Measurements from ENCODE around the gene FAM3D.
"Not testable (repeated sequence)": the region's sequence is repeated elsewhere in the genome, so short reads cannot be mapped to it uniquely, and the experiment has no call there.

Gene FAM3D

DNA sequence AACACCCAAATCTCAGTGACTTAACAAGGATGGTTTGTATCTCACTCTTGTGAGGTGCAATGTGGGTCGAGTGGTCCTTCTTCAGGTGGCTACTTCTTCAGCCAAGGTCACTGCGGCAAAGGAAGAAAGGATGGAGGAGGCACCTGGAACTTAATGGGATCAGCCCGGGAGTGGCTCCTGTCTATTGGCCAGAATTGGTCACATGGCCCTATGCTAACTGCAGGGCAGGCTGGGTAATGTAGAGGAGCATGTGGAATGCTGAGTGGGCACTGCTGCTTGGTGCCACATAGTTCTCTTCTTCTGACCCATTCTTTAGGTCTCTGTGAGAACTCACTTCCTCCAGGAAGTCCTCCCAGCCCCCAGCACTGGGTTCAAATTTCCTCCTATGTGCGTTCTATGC is 20.3 kb upstream of the FAM3D start:
- Histone ChIP-seq H3K4me3 (no peak overlapping the region), H3K27ac (no peak overlapping the region)

- H3K27ac ChIP-seq, result no peak overlapping the region
- no peak overlapping the region for H3K4me3 ChIP-seq
Observed at GRCh38 chr3:58685641-58686040, 19.1 kb upstream of the FAM3D start.

GRCh38 chr3:58683466-58683865 is 16.9 kb upstream of the FAM3D start:
- Histone ChIP-seq H3K27ac (no peak overlapping the region), H3K4me3 (no peak overlapping the region)

GRCh38 chr3:58683001-58683458 is 16.5 kb upstream of the FAM3D start:
- no peak overlapping the region for H3K27ac ChIP-seq

GRCh38 chr3:58681863-58682262 is 15.3 kb upstream of the FAM3D start:
- Histone ChIP-seq H3K27ac (no peak overlapping the region), H3K4me3 (no peak overlapping the region)

More at GRCh38 chr3:58683001-58683458, 16.5 kb upstream of the FAM3D start:
- no peak overlapping the region for H3K4me3 ChIP-seq

GRCh38 chr3:58680879-58681525 is 14.4 kb upstream of the FAM3D start:
- Histone ChIP-seq H3K4me3 (no peak overlapping the region), H3K27ac (no peak overlapping the region)

DNA sequence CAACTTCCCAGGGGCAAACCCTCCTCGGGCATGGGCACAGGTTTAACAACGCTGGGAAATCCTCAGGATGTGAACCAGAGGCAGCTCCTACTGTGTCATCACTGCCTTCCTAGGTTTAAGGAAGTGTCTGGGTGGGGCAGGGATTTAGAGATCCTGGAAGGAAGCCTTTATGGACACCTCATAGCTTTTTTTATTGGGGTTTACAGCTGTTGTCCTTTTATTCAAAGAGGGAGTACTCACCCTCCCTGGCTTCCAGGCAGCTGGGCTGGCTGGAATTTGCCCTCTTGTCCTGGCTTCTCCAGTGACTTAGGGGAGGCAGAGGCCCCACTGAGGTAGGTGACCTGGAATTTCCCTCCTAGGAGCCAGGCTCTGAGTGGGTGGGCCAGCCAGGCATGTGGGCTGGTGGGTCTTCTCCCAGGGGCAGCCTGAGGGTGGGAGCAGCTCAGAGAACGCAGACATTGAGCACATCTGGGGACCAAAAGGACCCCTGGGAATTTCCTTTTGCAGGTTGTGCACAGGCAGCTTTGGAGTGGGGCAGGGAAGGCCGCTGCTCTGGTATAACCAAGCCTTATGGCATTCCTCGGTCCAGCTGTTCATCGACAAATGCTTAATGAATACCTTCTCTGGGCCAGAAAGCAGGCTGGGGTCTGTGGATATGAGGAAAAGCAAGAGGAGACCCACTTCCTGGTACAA is 13.5 kb upstream of the FAM3D start:
- H3K4me3 ChIP-seq, result no peak overlapping the region
- H3K27ac ChIP-seq, result no peak overlapping the region

DNA sequence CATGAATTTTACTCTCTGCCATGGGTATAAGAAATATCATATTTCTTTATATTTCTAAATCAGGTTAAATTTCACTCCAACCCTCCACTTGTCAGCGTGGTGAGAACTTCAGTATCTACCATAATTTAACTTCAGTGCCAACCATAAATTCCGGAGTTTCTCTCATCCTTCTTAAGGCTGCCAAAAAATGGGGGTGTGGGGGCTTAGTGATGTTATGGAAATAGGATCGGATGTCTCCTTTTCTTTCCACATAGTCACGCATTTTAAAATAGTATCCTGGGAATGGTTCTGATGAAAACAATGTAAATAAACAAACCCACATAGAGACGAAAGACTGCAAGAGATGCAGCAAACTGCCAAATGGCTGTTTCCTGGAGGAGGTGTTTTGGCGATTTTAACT is 12.9 kb upstream of the FAM3D start:
- no peak overlapping the region for H3K4me3 ChIP-seq

GRCh38 chr3:58678177-58678970 is 11.8 kb upstream of the FAM3D start:
- not testable (repeated sequence) for H3K27ac ChIP-seq, H3K4me3 ChIP-seq

More for the DNA sequence above, 12.9 kb upstream of the FAM3D start:
- H3K27ac ChIP-seq, result no peak overlapping the region

DNA sequence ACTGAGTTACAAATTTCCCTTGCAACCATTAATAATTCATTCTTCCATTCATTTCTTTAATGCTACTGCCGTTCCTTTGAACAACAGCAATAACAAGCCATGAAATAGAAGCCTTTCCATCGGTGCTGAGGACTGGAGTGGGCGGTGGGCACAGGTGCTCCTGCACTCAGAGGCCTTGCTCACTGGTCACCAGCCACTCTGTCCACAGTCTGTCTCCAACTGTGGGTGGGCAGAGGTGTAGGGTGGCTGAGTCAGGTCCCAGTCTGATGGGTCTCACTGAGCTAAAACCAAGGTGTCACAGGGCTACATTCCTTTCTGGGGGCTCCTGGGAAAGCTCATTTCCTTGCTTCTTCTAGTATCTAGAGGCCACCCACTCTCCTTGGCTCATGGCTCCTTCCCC is 6.3 kb upstream of the FAM3D start:
- no peak overlapping the region for H3K4me3 ChIP-seq
- no peak overlapping the region for H3K27ac ChIP-seq

DNA sequence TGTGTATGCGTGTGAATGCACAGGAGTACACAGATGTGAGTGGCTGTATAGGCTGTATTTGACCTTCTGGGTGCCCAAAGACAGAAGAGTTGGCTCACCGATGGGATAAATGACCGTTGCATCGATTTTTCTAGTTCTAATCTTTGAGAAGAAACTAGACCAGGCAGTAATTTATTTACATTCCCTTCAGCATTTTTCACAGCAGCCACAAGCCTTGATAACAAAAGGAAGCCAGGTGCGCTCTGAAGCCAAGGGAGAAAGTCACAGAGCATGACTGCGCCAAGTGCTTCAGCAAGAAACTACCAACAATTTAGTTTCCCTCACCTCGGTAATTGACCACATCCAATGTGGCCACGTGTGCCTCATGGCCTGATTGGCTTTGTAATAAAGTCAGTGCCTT is 5.9 kb upstream of the FAM3D start:
- H3K4me3 ChIP-seq, result no peak overlapping the region
- H3K27ac ChIP-seq, result no peak overlapping the region

DNA sequence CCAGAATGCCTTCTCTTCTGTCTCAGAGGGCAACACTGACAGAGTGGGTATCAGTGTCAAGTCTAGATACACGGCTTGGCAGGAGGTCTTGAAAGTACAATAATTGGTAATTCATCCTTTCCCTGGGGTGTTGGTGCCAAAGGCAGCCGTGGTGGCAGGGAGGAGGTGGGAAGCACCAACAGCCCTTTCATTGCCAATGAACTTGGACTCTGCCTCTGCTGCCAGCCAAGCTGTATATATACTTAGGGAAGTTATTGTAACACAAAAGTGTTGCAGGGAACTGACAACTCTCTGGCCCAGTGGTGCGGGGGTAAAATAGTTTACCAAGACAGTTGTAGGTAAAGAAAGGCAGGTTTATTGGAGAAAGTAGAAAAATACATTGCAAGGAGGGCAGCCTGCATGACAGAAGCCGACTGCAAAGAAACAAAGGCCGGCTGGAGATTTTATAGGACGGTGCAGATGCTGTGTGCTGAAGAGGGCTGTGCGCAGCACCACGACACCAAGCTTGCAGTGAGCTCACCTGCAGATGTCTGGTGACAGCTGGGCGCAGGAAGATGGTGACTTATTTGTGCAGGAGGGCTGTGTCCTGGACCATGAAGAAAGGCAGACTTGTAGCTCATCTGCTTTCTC is 4.0 kb upstream of the FAM3D start:
- Histone ChIP-seq H3K4me3 (no peak overlapping the region), H3K27ac (no peak overlapping the region)

- Histone ChIP-seq H3K27ac (no peak overlapping the region), H3K4me3 (no peak overlapping the region)
Observed at GRCh38 chr3:58668247-58668646, 1.7 kb upstream of the FAM3D start.

DNA sequence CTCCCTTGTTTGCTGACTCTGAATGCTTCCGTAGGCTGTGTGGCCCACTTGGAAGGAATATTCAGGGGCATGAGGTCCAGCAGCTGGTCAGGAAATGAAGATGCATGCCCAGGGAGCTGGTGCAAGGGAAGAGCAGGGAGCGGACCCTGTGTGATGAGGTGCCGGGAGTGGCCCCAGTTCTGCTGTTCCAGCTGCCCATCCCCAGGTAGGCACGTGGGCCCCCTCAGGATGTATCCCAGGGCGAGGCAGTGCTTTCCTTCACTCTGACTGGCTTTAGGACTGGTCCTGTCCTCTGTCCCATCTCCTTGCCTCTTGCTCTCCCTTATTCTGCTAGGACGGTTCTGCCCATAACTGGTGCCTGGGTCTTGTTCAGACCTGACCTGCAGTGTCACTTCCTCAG is 1.1 kb upstream of the FAM3D start:
- Histone ChIP-seq H3K27ac (no peak overlapping the region), H3K4me3 (no peak overlapping the region)

- Histone ChIP-seq H3K4me3 (no peak overlapping the region), H3K27ac (peak overlapping the region in 1 of 21 experiments; percentile 7)
Observed at GRCh38 chr3:58667229-58667628, 655 bp upstream of the FAM3D start.

- H3K27ac ChIP-seq, result no peak overlapping the region
Observed at GRCh38 chr3:58665405-58665804, 1.2 kb downstream of the FAM3D start.

DNA sequence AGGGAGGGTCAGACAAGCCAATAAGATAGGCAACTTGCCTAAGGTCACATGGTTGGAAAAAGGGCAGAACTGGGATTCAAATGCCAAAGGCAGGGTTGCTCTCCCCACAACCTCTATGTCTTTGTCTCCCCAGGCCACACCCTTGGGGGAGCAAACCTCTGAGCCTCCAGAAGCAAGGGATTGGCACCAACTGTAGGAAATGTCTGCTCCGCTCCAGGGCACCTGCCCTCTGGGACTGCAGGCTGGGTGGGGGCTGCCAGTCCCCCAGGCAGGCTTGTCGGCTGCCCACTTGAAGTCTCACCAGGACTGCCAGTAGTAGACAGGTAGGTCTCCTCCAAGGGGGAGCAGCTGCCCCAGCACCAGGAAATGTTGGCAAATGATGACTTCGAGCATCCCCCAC is 2.0 kb downstream of the FAM3D start:
- Histone ChIP-seq H3K4me3 (no peak overlapping the region), H3K27ac (no peak overlapping the region)

More at GRCh38 chr3:58665405-58665804, 1.2 kb downstream of the FAM3D start:
- H3K4me3 ChIP-seq, result no peak overlapping the region

DNA sequence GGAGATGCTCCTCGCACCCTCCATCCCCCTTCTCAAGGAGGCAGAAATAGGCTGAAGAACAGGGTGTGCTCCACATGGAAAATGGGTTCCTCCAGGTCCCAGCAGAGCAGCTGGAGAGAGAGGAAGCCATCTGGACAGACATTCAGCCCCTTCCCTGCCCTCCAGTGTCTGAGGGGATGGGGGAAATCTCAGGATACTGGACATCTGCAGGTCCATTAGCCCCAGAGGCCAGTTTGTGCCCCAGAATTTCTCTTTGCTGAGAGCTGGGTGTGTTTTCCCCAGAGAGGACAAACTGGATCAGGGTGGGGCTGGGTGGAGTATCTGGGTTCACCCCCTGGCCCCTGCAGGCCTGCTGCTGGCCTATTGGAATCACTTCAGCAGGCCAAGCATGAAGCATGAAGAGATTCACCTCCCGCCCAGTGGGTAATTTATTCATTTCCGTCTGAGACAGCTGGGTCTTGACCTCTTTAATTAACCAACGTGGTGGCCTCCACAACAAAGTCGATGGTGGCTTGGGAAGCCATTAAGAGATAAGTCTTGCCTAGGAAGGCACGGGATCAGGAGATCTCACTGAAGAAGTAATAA is 4.6 kb downstream of the FAM3D start:
- Histone ChIP-seq H3K27ac (no peak overlapping the region), H3K4me3 (no peak overlapping the region)

DNA sequence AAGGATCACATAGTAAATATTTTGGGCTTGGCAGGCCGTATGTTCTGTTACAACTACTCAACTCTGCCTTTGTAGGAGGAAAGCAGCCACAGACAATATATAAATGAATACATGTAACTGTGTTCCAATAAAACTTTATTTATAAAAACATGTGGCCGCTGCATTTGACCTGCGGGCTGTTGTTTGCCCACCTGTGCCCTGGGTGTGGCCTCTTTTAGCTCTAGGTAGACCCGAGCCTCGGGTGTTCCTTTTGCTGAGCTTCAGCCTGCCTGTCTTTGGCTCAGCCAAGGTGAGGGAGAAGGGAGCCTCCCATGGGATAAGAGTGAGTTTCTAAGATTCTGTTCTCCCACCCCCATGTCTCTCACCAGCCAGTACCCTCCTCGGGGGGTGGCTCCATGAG is 5.6 kb downstream of the FAM3D start:
- H3K27ac ChIP-seq, result no peak overlapping the region

More for the DNA sequence above, 5.6 kb downstream of the FAM3D start:
- no peak overlapping the region for H3K4me3 ChIP-seq

All from skin epidermis (tissue), 12 donors.